HepG2 (cell line): ENCODE results near the gene CNP. TPM values are rescaled to one million over a fixed set of nuclear protein-coding genes. Genes with fewer than 3 reads are reported as not detected.

ENCODE experiments used
- ARID5B ChIP-seq: IDR thresholded peaks from 2 replicates; pipeline ENCODE4 v1.4.0; 2020; ENCODE audit warnings: mild to moderate bottlenecking, missing genetic modification reagents
- ATF2 ChIP-seq: sonication (generic); formaldehyde crosslinking; IDR thresholded peaks from 2 replicates; pipeline ENCODE4 v1.4.0; 2020; ENCODE audit warnings: missing genetic modification reagents
- ATF4 ChIP-seq, 2 experiments: fragments of 450-650 bp in 1 of 2; sonication (generic) in 1 of 2; formaldehyde crosslinking; IDR thresholded peaks; 2 replicates each; pipeline versions ENCODE4 v1.5.0 to v1.8.0; 2020 to 2022; ENCODE audit warnings: mild to moderate bottlenecking in 1 of 2, missing genetic modification reagents in 1 of 2
- EZH2 ChIP-seq: conservative IDR thresholded peaks from 2 replicates; pipeline ENCODE4 v1.6.1; 2012; ENCODE audit warnings: mild to moderate bottlenecking, low read depth, low read length, moderate library complexity
- FOXO1 ChIP-seq: sonication (generic); formaldehyde crosslinking; IDR thresholded peaks from 2 replicates; pipeline ENCODE4 v1.4.0; 2020; ENCODE audit warnings: missing genetic modification reagents
- GABPA ChIP-seq, 2 experiments: IDR thresholded peaks; 2 replicates each; pipeline ENCODE4 v1.6.1; 2011 to 2016; ENCODE audit warnings: low read depth in 2 of 2, low read length in 1 of 2, missing biosample characterization in 1 of 2, missing genetic modification characterization in 1 of 2
- KDM3A ChIP-seq: IDR thresholded peaks from 2 replicates; pipeline ENCODE4 v1.6.1; 2018; ENCODE audit warnings: low read depth, missing compliant biosample characterization
- KLF11 ChIP-seq: IDR thresholded peaks from 2 replicates; pipeline ENCODE4 v1.6.1; 2016; ENCODE audit warnings: missing compliant biosample characterization
- KLF13 ChIP-seq: sonication (generic); formaldehyde crosslinking; IDR thresholded peaks from 2 replicates; pipeline ENCODE4 v1.4.0; 2020; ENCODE audit warnings: mild to moderate bottlenecking, missing genetic modification reagents
- MEIS2 ChIP-seq: sonication (generic); formaldehyde crosslinking; IDR thresholded peaks from 2 replicates; pipeline ENCODE4 v1.9.0; 2021; ENCODE audit warnings: mild to moderate bottlenecking, missing genetic modification reagents
- MTA3 ChIP-seq: sonication (generic); formaldehyde crosslinking; IDR thresholded peaks from 2 replicates; pipeline ENCODE4 v1.4.0; 2020; ENCODE audit warnings: missing genetic modification reagents
- RERE ChIP-seq: IDR thresholded peaks from 2 replicates; pipeline ENCODE4 v1.6.1; 2016; ENCODE audit warnings: low read depth, missing genetic modification reagents, missing compliant biosample characterization
- ZNF614 ChIP-seq: IDR thresholded peaks from 2 replicates; pipeline ENCODE4 v1.6.1; 2018; ENCODE audit warnings: missing biosample characterization, missing genetic modification reagents, inconsistent platforms, borderline replicate concordance
- polyA plus RNA-seq, 8 experiments: library from polyadenylated mRNA; depleted of rRNA in 3 of 8; stranded (reverse) in 7 of 8; unstranded in 1 of 8; fragments of >200 nt; fragmentation: Illumina TruSeq in 4 of 8; extraction: Trizol in 4 of 8; gene quantifications; 2 replicates each; pipeline versions ENCODE4 v1.2.1 to v1.2.3, GENCODE V29; 2011 to 2016; ENCODE audit warnings: low read depth in 4 of 8, missing spikeins in 1 of 8, mixed read lengths in 1 of 8; ENCODE audit not compliant: insufficient read depth in 1 of 8
- total RNA-seq, 5 experiments: library from RNA; depleted of rRNA; stranded (reverse); fragments of >200 nt; fragmentation: Illumina TruSeq; extraction: Trizol; gene quantifications; 2 replicates each; pipeline ENCODE4 v1.2.3, GENCODE V29; 2016; ENCODE audit warnings: low read depth in 1 of 5
- TF ChIP-seq, protein P1 (sequence below): sonication (generic); formaldehyde crosslinking; IDR thresholded peaks from 2 replicates; pipeline ENCODE4 v1.4.0; 2020; ENCODE audit warnings: mild to moderate bottlenecking, missing genetic modification reagents

Gene CNP
- total and polyA plus RNA-seq, 2 of the 13 experiments (the other 11 are each of a cell fraction or from before 2014, with no cell fraction given): 97.2 to 161 TPM

- TF ChIP-seq RERE (no peak), GABPA (IDR thresholded peaks at IDR 0.05; ENCODE audit: low read depth, low read length) (peak; percentile 84), GABPA (CRISPR knock-in tag; IDR thresholded peaks at IDR 0.05; ENCODE audit: low read depth) (peak; percentile 95), KDM3A (peak; percentile 97; the same call in 1 of the 2 replicates), KLF13 (CRISPR knock-in tag) (peak; percentile 24; the same call in 1 of the 2 replicates), ARID5B (CRISPR knock-in tag) (peak; percentile 76), MTA3 (no peak), KLF11 (CRISPR knock-in tag) (peak; percentile 93; the same call in 1 of the 2 replicates), FOXO1 (CRISPR knock-in tag) (peak; percentile 29), ZNF614 (CRISPR knock-in tag) (peak; percentile 86; the same call in 1 of the 2 replicates), ATF2 (CRISPR knock-in tag) (peak; percentile 94), MEIS2 (CRISPR knock-in tag) (peak; percentile 86), ATF4 (CRISPR knock-in tag; IDR thresholded peaks at IDR 0.05) (0 out of 4 replicates have a peak, but pooled peaks of 1 of the 2 experiments have one; percentile 9), EZH2 (no peak)
- TF ChIP-seq, protein P1, sequence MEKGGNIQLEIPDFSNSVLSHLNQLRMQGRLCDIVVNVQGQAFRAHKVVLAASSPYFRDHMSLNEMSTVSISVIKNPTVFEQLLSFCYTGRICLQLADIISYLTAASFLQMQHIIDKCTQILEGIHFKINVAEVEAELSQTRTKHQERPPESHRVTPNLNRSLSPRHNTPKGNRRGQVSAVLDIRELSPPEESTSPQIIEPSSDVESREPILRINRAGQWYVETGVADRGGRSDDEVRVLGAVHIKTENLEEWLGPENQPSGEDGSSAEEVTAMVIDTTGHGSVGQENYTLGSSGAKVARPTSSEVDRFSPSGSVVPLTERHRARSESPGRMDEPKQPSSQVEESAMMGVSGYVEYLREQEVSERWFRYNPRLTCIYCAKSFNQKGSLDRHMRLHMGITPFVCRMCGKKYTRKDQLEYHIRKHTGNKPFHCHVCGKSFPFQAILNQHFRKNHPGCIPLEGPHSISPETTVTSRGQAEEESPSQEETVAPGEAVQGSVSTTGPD (CRISPR knock-in tag): peak; percentile 28; the same call in 1 of the 2 replicates
Measured at GRCh38 chr17:42016941-42017865, 50.6 kb downstream of the CNP start, which contains the start of gene DNAJC7 (continued).
